GM19025 (cell line): ENCODE data around the gene SGCE.

Experiments used
- ATAC-seq: cut with Tn5 transposase; IDR thresholded peaks from one replicate; pipeline ENCODE4 v1.9.1; 2021; ENCODE audit warnings: mild to moderate bottlenecking, low read depth, moderate library complexity; ENCODE audit not compliant: unreplicated experiment

Gene SGCE

DNA sequence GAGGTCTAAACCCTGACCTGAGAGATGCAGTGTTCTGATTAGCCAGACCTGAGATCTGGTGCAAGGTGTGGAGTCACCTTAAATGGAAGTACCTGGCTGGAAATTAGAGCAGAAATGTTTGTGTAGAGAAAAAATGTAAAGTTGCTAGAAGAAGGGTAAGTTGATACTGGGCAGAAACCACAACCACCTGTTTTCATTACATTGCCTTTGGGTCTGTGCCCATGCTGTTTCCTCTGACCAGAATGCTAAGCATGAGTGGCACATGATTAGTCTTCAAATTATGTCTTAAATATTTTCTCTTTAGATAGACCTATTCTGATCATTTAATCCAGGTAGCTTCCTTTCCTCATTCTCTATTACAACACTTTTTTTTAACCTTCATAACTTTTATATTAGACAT, 77.3 kb downstream of the SGCE start:
- ATAC-seq = no peak

DNA sequence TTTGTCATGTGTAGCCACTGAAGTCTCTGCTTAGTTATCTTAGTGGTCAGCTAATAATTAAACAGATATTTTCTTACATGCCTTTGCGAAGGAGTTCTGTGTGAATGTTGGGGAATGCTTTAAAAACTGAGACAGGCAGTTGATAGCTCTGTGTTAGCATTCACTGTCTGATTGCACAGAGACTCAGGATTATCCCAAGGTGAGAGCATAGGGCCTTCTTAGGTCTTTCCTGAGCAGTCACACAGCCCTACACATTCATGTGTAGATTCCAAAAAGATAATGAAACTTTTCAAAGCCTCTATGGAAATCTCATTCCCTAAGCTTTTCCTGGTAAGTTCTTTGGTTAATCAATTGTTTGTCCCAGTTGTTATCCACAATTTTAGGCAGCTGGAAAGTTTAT, 78.6 kb downstream of the SGCE start:
- ATAC-seq = no peak

DNA sequence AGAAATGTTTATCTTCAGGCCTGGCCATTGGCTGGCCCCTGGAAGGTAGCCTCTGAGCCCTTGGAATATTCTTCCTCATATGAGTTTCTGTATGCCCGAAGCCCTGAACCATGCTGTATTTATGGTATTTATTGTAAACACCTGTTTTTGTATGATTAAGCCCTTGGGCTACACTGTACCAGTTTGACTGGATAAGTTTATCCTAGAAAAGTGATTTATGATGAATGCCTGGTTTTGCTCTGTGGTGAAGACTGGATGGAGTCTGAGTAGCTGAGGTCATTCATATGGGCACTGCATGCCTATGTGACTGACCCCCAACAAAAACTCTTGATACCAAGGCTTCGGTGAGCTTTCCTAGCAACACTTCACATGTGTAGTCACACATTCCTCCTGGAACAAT, 79.6 kb downstream of the SGCE start:
- no peak for ATAC-seq

DNA sequence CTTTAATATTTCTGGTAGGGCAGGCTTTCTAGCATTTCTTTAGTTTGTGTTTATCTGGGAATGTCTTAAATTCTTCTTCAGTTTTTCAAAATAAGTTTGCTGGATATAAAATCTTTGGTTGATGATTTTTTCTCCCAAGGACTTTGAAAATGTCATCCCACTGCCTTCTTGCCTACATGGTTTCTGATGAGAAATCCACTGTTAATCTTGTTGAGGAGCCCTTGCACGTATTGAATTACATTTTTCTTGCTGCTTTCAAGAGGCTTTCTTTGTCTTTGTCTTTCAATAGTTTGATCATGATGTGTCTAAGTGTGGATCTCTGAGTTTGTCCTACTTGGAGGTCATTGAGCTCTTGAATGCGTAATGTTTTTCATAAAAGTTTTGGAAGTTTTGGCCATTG, 80.3 kb downstream of the SGCE start:
- no peak for ATAC-seq

DNA sequence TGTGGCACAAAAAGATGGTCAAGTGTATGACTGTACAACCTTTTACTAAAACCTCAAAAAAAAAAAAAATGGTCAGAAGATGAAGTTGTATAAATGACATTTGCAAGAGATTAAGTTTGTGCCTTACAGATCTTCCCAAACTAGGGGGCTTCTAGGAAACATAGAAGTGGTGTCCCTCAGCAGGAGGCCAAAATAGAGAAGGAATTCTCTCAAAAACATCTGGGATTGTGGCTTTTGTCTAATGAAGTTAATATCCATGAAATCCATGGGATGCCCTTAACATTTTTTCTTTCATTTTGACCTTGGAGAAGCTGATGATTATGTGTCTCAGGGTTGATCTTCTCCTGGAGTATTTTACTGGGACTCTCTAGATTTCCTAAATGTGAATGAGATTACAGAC, 84.1 kb downstream of the SGCE start:
- ATAC-seq = no peak

DNA sequence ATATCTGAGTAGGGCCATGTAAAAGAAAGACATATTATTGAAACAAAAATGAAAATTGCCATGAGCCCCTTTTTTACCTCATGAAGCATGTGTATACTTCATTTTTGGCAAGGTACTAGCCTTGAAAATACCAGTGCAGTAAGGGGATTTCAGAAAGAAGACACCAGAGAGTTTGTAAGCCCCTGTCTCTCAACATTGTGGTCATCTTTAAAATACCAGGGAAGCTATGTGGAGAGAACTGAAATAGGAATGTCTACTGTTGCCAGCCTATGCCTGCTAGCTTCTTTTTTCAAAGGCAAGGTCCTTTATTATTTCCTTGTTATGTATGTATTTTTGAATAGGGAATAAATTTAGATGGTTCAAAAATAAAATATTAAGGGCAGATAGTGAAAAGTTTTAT, 88.5 kb downstream of the SGCE start:
- ATAC-seq = no peak

DNA sequence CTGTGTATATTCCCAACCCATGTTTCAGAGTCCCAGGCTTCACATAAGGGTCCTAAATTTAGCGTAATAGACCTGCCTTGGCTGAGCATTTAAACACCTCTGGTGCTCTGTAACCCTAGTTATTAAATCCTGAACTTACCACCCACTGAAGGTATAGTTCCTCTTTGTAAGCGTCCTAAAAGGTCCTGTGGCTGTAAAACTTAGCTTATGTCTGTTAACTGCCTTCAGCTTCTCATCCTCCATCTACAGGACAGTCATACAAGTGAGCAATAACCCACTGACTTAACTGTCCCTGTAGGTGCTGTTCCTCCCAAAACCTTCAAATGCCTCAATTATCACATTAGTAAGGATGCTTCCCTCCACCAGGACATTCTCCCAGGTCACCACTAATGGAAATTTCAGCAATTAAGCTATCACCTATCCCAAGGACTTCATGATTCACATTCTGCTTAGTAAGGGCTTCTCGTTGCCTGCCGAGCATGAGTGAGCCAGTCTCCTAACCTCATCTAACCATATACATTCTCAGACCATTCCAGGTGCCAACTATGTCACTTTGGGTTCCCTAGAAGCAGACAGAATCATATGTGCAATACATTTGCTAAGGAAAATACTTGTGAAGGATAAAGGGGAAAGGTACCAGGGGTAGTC, 90.6 kb downstream of the SGCE start:
- ATAC-seq = no peak

DNA sequence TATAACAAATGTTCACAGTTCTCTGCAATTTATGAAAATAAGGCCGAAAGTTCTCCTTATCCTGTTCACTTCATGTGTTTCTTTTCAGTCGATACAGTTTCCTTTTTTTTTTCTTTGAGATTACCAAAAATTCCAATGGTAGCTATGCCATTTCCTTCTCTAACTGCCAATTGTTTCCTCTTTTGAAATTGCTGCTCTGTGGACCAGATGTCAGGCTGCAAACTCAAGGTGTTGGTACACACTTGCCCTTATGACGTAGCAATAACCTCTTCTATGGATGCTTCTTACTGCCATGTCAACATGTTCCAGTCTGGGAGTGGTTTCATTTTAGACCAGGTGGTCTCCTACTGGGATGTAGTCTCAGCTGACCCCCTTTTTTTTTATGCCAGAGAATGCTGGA, 93.4 kb downstream of the SGCE start:
- ATAC-seq = no peak

DNA sequence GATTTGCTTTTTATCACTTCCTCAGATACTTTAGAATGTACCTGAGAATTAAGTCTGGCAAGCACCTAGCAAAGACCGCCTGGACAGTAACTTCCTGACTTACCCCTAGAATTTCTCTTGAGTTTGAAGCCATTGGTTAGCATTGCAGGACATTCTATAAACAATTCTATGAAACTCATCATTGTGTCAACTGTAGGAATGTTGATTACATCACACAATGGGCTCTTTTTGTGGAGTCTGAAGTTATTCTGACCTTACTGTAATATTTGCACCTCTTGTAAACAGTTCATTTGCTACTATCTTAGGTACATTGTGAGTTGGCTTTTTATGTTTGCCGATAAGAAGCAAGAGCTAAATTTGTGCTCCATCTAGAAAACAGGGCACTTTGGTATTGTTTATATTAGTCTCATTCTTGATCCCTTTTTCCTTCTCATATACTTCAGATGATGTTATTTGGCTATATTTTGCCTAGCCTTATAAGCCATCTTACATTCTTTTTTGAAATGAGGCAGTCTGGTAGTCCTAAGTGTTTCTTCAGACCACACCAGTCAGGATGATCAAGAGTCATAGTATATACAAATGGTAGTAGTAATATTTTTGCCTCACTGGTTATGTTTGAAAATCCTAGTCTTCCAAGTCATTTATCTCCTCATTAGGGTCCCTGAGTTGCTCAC, 94.0 kb downstream of the SGCE start:
- ATAC-seq = no peak

DNA sequence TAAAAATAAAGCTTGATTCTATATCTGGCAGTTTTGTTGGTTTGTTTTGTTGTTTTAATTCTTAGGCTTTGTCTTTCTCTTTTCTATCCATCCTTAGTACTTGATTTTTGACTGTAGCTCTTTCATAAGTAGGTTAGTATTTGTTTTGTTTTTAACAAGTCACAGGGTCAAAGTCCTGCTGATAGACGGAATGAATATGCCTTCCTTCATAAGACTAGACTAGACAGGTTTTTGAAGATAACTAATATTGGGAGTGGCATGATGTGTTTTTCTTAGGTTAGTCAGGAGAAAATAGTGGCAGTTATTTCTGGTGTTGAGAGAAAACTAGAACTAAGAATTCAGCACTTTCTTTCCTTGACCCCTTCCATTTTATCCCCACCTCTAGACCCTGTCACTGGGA, 96.0 kb downstream of the SGCE start:
- no peak for ATAC-seq

DNA sequence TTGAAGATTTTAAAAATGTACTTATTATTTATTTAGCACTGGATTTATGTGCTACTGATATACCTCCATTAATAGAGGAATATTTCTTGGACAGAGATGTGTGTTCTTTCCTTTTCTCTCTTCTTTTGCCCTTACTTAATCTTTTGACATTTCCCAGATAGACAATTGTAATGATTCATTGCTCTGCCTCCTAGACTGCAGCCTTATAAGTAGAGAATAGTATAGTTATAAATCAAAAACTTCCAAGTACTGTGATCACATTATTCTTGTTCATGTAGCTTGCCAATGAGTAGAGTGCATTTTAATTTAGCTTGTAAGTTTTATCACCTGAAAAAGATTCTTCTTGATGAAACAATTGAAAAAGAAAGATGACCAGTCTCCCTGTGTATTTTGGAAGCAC, 98.7 kb downstream of the SGCE start:
- no peak for ATAC-seq

DNA sequence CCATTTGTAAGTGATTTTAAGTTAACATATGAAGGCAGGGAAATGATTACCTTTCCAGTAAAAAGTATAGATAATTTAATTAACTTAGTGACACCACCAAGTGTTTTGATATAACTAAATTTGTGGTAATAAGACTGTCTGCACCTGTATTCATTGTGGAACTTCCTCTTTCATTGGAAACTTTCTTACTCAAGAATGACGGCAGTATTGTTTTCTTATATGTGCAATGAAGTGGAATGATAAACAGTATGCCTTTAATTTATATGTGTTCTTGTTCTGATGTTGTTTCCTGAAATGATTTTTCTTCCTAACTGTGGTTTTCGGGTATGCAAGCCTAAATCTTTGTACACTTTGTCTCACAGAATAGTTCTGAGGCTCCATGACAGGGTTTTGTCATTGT, 99.9 kb downstream of the SGCE start:
- no peak for ATAC-seq

DNA sequence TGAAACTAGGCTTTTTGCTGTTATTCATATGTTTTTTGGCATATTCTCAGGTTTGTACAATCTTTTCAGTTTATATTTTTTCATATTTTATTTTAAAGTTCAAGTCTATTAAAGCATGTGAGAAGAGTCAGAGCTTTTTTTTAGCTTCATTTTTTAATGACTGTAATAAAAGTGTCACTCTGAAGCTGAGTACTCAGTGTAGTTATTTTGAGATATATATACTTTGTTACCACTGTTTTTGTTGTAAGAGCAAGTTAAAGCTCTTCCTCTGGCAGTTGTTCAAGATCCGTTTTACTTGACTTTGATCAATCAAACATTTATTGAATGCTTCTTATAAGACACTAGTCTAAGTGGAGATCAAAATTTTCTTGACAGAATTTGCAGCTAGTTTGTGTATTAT, 108.8 kb downstream of the SGCE start:
- no peak for ATAC-seq

DNA sequence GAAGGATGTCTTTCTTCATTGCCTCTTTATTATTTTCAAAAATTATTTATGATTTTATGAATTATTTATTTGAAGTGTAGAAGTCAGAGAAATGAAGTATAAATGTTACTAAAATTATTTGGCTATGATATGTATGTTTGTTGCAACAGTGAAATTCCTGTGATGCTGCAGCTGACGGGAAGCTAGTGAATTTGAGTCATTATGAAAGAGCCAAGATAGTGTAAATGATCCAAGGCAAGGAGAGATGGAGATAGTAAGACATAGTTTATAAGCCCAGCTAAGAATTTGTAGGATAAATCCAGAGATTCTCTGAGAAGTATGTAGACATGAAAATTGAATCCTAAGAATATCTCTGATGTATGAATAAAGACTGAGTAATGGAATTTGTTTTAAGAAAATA, 115.5 kb downstream of the SGCE start:
- ATAC-seq = no peak
